Activated CD4-positive, alpha-beta memory T cell treated with anti-CD3 and anti-CD28 coated beads for 36 hours (primary cell): ENCODE results near the gene PTGS1. TPM values are rescaled to one million over a fixed set of nuclear protein-coding genes. Genes with fewer than 3 reads are reported as not detected.

Experiments
- CTCF ChIA-PET: fragments of 350-600 bp; sonication (Branson Sonifier 250); formaldehyde crosslinking; loops from one replicate; lab custom pipeline; 2021; ENCODE audit warnings: antibody characterized with exemption, inconsistent platforms; lab: Charles Lee
- POLR2A ChIA-PET: fragments of 350-600 bp; sonication (Branson Sonifier 250); formaldehyde crosslinking; loops from one replicate; lab custom pipeline; 2021; ENCODE audit warnings: antibody characterized with exemption; lab: Charles Lee
- DNase-seq: peaks from one replicate; pipeline ENCODE4 v3.0.0-alpha.2; 2020
- H3K27ac Mint-ChIP-seq: one replicate; pipeline ENCODE4 v1.8.0; 2021; ENCODE audit warnings: mixed read lengths
- H3K27me3 Mint-ChIP-seq: one replicate; pipeline ENCODE4 v1.8.0; 2021; ENCODE audit warnings: mixed read lengths
- H3K36me3 Mint-ChIP-seq: one replicate; pipeline ENCODE4 v1.8.0; 2021; ENCODE audit warnings: mixed read lengths
- H3K4me1 Mint-ChIP-seq: one replicate; pipeline ENCODE4 v1.8.0; 2021; ENCODE audit warnings: low read depth, mixed read lengths
- H3K4me3 Mint-ChIP-seq: one replicate; pipeline ENCODE4 v1.8.0; 2021; ENCODE audit warnings: mild to moderate bottlenecking, mixed read lengths
- H3K9me3 Mint-ChIP-seq: one replicate; pipeline ENCODE4 v1.8.0; 2021; ENCODE audit warnings: mixed read lengths
- intact Hi-C: fragments of 100-400 bp; cut with micrococcal nuclease; formaldehyde crosslinking; loops from one replicate; pipeline ENCODE4 v1.15.1; 2023
- total RNA-seq, 2 experiments: library from RNA; stranded (reverse); gene quantifications; one replicate each; pipeline ENCODE4 v1.2.3, GENCODE V29; 2021

The PTGS1 gene
- total RNA-seq, 2 experiments from 2014 or later, result 0.07 TPM; not detected in 1

GRCh38 chr9:122366074-122366660 is 4.7 kb upstream of the PTGS1 start:
- CTCF ChIA-PET, result interaction anchor here (3.6 kb wide), 1 partner anchor 16 kb away, joined by 15 read pairs; no protein-coding TSS in a partner anchor
- Mint-ChIP-seq H3K36me3 (no peaks in the 10 kb centered on the region), H3K9me3 (peaks cover 3% of the 10 kb centered on the region), H3K27ac (no peak overlapping the region), H3K4me3 (no peak overlapping the region), H3K27me3 (peaks cover 12% of the 10 kb centered on the region), H3K4me1 (peaks cover 5% of the 10 kb centered on the region)
- intact Hi-C loops, result no loop called here
- POLR2A ChIA-PET, result no interaction called here
- no peak for DNase-seq

- intact Hi-C loops, result no loop called here
- Mint-ChIP-seq H3K27ac (no peak overlapping the region), H3K4me1 (peaks cover 9% of the 10 kb centered on the region), H3K9me3 (peaks cover 3% of the 10 kb centered on the region), H3K36me3 (no peaks in the 10 kb centered on the region), H3K27me3 (peaks cover 19% of the 10 kb centered on the region), H3K4me3 (no peak overlapping the region)
- ChIA-PET CTCF (interaction anchor here (2.2 to 3.6 kb wide), 2 partner anchors 14 to 17 kb away, joined by 5 to 15 read pairs; no protein-coding TSS in a partner anchor), POLR2A (no interaction called here)
- DNase-seq, result no peak
These were observed 3.8 kb upstream of the PTGS1 start for GRCh38 chr9:122367065-122367464.

- Mint-ChIP-seq H3K27ac (no peak overlapping the region), H3K36me3 (no peaks in the 10 kb centered on the region), H3K4me3 (no peak overlapping the region), H3K27me3 (peaks cover 25% of the 10 kb centered on the region), H3K4me1 (peaks cover 9% of the 10 kb centered on the region), H3K9me3 (peaks cover 3% of the 10 kb centered on the region)
- no peak for DNase-seq
- ChIA-PET POLR2A (no interaction called here), CTCF (interaction anchor here (0.6 to 3.6 kb wide), 3 partner anchors 15 to 96 kb away, joined by 3 to 15 read pairs (median 5); no protein-coding TSS in a partner anchor)
- intact Hi-C loops, result no loop called here
These were observed 2.9 kb upstream of the PTGS1 start for GRCh38 chr9:122367774-122368460.

GRCh38 chr9:122368642-122369041 is 2.2 kb upstream of the PTGS1 start:
- Mint-ChIP-seq H3K36me3 (no peaks in the 10 kb centered on the region), H3K4me3 (no peak overlapping the region), H3K27ac (no peak overlapping the region), H3K9me3 (peaks cover 3% of the 10 kb centered on the region), H3K4me1 (peaks cover 9% of the 10 kb centered on the region), H3K27me3 (peaks cover 28% of the 10 kb centered on the region)
- ChIA-PET POLR2A (no interaction called here), CTCF (interaction anchor here (0.6 to 2.2 kb wide), 2 partner anchors 16 to 95 kb away, joined by 3 to 5 read pairs; no protein-coding TSS in a partner anchor)
- intact Hi-C loops, result no loop called here
- no peak for DNase-seq

- Mint-ChIP-seq H3K4me3 (no peak overlapping the region), H3K27ac (no peak overlapping the region), H3K4me1 (peaks cover 9% of the 10 kb centered on the region), H3K36me3 (no peaks in the 10 kb centered on the region), H3K27me3 (peaks cover 28% of the 10 kb centered on the region), H3K9me3 (peaks cover 3% of the 10 kb centered on the region)
- DNase-seq, result no peak
- ChIA-PET POLR2A (no interaction called here), CTCF (no interaction called here)
- intact Hi-C loops, result no loop called here
These were observed 521 bp upstream of the PTGS1 start for GRCh38 chr9:122370303-122370702.

DNA sequence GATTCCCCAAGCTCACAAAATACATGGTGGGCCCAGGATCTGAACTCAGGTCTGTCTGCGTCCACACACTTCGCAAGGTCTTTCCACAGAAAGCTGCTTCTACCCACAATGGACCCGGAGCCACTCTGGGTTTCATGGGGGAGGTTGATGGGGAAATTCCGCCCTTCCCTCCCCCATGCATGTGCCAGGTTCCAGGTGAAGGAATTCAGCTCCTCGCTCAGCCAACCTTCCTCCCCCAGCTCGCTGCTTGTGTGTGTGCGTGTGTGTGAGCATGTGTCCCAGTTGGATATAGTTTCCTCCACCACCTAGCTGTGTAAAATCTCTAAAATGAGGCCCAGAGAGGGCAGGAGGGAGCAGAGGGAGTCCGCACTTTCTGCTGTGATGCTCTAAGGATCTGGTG is 1.0 kb downstream of the PTGS1 start:
- intact Hi-C loops, result no loop called here
- CTCF ChIA-PET, result no interaction called here

GRCh38 chr9:122372856-122373845 is 2.3 kb downstream of the PTGS1 start:
- peaks cover 28% of the 10 kb centered on the region for H3K27me3 Mint-ChIP-seq
- intact Hi-C loops, result no loop called here
- no peak overlapping the region for H3K4me3 Mint-ChIP-seq
- peaks cover 9% of the 10 kb centered on the region for H3K4me1 Mint-ChIP-seq
- H3K36me3 Mint-ChIP-seq, result no peaks in the 10 kb centered on the region
- H3K27ac Mint-ChIP-seq, result no peak overlapping the region
- DNase-seq, result no peak
- peaks cover 3% of the 10 kb centered on the region for H3K9me3 Mint-ChIP-seq
- CTCF ChIA-PET, result no interaction called here
- POLR2A ChIA-PET, result no interaction called here

More for the DNA sequence above, 1.0 kb downstream of the PTGS1 start:
- H3K36me3 Mint-ChIP-seq, result no peaks in the 10 kb centered on the region
- POLR2A ChIA-PET, result no interaction called here
- H3K27me3 Mint-ChIP-seq, result peaks cover 28% of the 10 kb centered on the region
- H3K4me1 Mint-ChIP-seq, result peaks cover 9% of the 10 kb centered on the region
- H3K4me3 Mint-ChIP-seq, result no peak overlapping the region
- no peak for DNase-seq
- H3K27ac Mint-ChIP-seq, result no peak overlapping the region
- peaks cover 3% of the 10 kb centered on the region for H3K9me3 Mint-ChIP-seq

DNA sequence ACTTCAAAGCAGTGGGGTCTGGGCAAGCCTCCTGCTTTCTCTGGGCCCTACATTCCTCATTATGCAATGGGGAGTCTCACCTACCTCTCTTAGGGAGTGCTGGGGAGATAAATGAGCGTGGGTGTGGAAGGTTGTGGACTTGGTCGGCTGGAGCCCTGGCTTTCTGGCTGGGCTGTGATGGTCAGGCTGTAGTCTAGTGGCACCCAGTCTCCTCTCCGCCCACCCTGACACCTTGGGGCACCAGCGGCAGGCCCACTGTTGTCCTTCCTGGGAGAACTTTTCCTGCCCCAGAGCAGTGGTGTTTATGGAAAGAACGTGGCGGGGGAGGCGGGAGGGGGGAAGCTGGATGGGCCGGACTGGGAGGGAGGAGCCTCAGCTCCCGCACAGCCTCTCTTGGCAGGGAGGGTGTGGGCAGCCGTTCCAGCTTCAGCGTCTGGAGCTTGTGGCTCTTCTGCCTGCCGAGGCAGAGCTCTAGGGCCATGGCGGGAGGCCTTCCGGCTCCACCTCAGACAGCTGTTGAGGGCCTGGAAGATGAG is 4.1 kb downstream of the PTGS1 start:
- Mint-ChIP-seq H3K4me3 (no peak overlapping the region), H3K36me3 (no peaks in the 10 kb centered on the region), H3K27me3 (peaks cover 23% of the 10 kb centered on the region), H3K27ac (no peak overlapping the region), H3K4me1 (peaks cover 9% of the 10 kb centered on the region), H3K9me3 (peaks cover 12% of the 10 kb centered on the region)
- CTCF ChIA-PET, result no interaction called here
- no peak for DNase-seq
- POLR2A ChIA-PET, result no interaction called here
- intact Hi-C loops, result loop anchor here (5.0 kb wide), 1 partner anchor 77 kb away; no protein-coding TSS in a partner anchor

- ChIA-PET POLR2A (no interaction called here), CTCF (no interaction called here)
- intact Hi-C loops, result loop anchor here (5.0 kb wide), 1 partner anchor 76 kb away; no protein-coding TSS in a partner anchor
- no peak overlapping the region for H3K27ac Mint-ChIP-seq
- no peaks in the 10 kb centered on the region for H3K36me3 Mint-ChIP-seq
- peaks cover 12% of the 10 kb centered on the region for H3K27me3 Mint-ChIP-seq
- H3K4me3 Mint-ChIP-seq, result no peak overlapping the region
- no peaks in the 10 kb centered on the region for H3K4me1 Mint-ChIP-seq
- H3K9me3 Mint-ChIP-seq, result peaks cover 16% of the 10 kb centered on the region
- no peak for DNase-seq
These were observed 6.0 kb downstream of the PTGS1 start for GRCh38 chr9:122376796-122377195.

DNA sequence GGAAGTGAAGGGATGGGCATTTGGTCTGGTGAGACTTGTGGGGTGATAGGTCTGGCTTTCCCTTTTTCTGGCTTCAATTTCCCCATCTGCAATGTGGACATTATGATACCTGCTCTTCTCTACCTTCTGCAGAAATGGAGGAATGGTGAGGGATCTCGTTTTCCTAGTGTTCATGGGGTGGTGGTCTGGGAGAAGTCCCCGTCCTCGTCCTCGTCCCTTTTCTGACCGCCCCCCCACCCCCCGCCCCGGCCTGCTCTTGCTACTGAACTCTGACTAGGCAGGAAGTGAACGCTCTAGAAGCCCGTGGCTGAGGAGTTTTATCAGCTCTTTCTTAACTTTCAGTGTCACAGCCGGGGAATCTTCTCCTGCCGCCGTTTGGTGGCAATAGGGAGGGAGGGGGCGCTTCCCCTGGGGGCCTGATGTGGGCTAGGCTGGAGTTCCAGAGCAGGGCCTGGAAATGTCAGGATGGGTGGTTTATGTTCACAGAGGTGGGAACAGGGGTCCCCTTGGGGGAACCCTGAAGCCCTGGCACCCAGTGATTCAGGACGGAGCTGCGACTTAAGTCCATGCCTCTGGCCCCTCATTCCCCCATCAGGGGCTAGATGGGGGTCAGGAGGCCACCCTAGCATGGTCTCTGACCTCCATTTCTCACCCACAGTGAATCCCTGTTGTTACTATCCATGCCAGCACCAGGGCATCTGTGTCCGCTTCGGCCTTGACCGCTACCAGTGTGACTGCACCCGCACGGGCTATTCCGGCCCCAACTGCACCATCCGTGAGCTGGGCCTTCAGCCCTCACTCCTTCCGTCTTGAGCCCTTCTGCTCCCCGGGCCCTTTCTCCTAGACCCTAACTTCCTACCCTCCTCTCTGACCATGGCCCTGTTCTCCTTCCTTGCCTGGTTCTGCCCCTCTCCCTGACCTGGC is 6.7 kb downstream of the PTGS1 start:
- Mint-ChIP-seq H3K9me3 (peaks cover 16% of the 10 kb centered on the region), H3K36me3 (no peaks in the 10 kb centered on the region), H3K4me1 (no peaks in the 10 kb centered on the region), H3K27ac (no peak overlapping the region), H3K27me3 (peaks cover 7% of the 10 kb centered on the region), H3K4me3 (no peak overlapping the region)
- DNase-seq, result no peak
- ChIA-PET CTCF (interaction anchor here (1.6 kb wide), 1 partner anchor 253 kb away, joined by 4 read pairs; no protein-coding TSS in a partner anchor), POLR2A (no interaction called here)
- intact Hi-C loops, result loop anchor here (5.0 kb wide), 1 partner anchor 75 kb away; no protein-coding TSS in a partner anchor

- Mint-ChIP-seq H3K9me3 (peaks cover 16% of the 10 kb centered on the region), H3K27me3 (peaks cover 3% of the 10 kb centered on the region), H3K27ac (no peak overlapping the region), H3K4me1 (no peaks in the 10 kb centered on the region), H3K4me3 (no peak overlapping the region), H3K36me3 (no peaks in the 10 kb centered on the region)
- CTCF ChIA-PET, result interaction anchor here (1.6 kb wide), 1 partner anchor 253 kb away, joined by 4 read pairs; no protein-coding TSS in a partner anchor
- no peak for DNase-seq
- POLR2A ChIA-PET, result no interaction called here
- intact Hi-C loops, result loop anchor here (5.0 kb wide), 1 partner anchor 74 kb away; no protein-coding TSS in a partner anchor
These were observed 7.4 kb downstream of the PTGS1 start for GRCh38 chr9:122378236-122378635.
